HAP-1 (cell line): Measurements from ENCODE around the gene TK2.
A peak's percentile ranks its signal among the peaks of the same experiment; 100 is the strongest.

Source experiments
- DNase-seq, 2 experiments: peaks; one replicate each; pipeline ENCODE4 v3.0.0-alpha.2; 2016 to 2020; ENCODE audit warnings: low spot score in 2 of 2
- H3K27me3 ChIP-seq: fragments of 250-450 bp; sonication (Bioruptor Pico); 2 replicates; pipeline ENCODE4 v1.5.1; 2020; ENCODE audit warnings: low read depth, mild to moderate bottlenecking, moderate library complexity
- H3K36me3 ChIP-seq: fragments of 250-450 bp; sonication (Bioruptor Pico); replicated peaks from 2 replicates; pipeline ENCODE4 v1.5.1; 2020; ENCODE audit warnings: mild to moderate bottlenecking
- H3K4me1 ChIP-seq: fragments of 250-450 bp; sonication (Bioruptor Pico); 2 replicates; pipeline ENCODE4 v1.5.1; 2020; ENCODE audit warnings: mild to moderate bottlenecking
- H3K4me3 ChIP-seq: fragments of 250-450 bp; sonication (Bioruptor Pico); 2 replicates; pipeline ENCODE4 v1.5.1; 2020; ENCODE audit warnings: mild to moderate bottlenecking, moderate library complexity
- H3K9me3 ChIP-seq: fragments of 250-450 bp; sonication (Bioruptor Pico); 2 replicates; pipeline ENCODE4 v1.5.1; 2020; ENCODE audit warnings: mild to moderate bottlenecking, moderate library complexity
- in situ Hi-C: fragments of 300-500 bp; cut with MboI; formaldehyde crosslinking; loops from 3 replicates; pipeline ENCODE4 v1.14.3; 2020; ENCODE audit warnings: low sequenced_read_pairs, inconsistent platforms, mixed read lengths

TK2 gene

DNA sequence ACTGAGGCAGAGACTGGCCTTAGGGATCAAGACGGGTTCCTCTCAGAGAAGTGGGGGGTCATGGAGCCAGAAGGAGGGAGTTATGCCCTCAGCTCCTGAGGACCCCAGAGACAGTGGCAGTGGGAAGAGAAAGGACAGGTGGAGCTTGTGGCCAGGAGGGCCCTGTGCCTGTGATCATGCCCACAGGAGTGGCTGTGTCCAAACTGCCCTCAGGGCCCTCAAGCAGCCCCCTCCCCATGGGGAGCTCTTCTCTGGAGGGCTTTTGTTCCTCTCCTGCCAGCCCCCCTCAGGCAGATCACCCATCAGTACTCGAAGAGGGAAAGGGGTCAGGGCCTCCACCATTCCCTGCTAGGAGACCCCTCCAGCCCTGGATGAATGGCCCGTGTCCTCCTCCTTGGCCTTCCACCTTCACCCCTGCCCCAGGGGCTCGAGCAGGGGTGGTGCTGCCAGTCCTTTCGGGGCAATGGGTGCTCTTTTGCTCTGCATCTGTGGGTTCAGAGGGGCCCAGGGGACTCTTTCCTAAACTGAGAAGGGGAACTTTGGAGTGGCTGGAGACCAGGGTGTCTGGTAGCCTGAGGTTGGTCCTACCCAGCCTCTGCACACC, 70.2 kb downstream of the TK2 start:
- Histone ChIP-seq H3K4me3 (no peak overlapping the region), H3K9me3 (no peaks in the 10 kb centered on the region), H3K36me3 (no peaks in the 10 kb centered on the region), H3K4me1 (no peaks in the 10 kb centered on the region), H3K27me3 (peaks cover 11% of the 10 kb centered on the region)
- in situ Hi-C loops = loop anchor here (5.0 kb wide), 1 partner anchor 67 kb away; no protein-coding TSS in a partner anchor
- no peak for DNase-seq

- in situ Hi-C loops = loop anchor here (5.0 kb wide), 1 partner anchor 67 kb away; no protein-coding TSS in a partner anchor
- Histone ChIP-seq H3K4me3 (no peak overlapping the region), H3K4me1 (no peaks in the 10 kb centered on the region)
These were observed 71.0 kb downstream of the TK2 start for GRCh38 chr16:66478733-66479511.

DNA sequence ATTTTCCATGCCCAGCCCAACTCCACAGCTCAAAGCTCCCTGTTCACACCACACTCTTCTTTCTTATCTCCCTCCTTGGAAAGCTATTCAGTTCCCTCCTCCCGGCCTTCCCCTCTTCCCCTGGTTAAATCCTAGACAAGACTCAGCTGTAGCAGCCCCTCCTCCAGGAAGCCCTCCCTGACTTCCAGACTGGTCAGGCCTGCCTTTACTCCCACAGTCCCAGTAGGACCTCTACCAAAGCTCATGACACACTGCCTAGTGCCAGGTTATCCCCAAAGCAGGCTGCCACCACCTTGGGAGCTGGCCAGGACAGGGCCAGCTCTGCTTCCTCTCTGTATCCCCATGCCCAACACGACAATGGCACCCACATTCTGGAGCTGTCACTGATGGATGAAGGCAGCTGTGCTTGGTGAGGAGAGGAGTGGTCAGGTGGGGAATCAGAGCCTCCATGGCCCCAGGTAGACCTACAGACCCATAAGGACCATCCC, 72.8 kb downstream of the TK2 start:
- no peaks in the 10 kb centered on the region for H3K36me3 ChIP-seq
- H3K27me3 ChIP-seq = peaks cover 13% of the 10 kb centered on the region
- no peak overlapping the region for H3K4me3 ChIP-seq
- in situ Hi-C loops = loop anchor here (5.0 kb wide), 1 partner anchor 65 kb away; no protein-coding TSS in a partner anchor
- H3K9me3 ChIP-seq = no peaks in the 10 kb centered on the region
- H3K4me1 ChIP-seq = no peaks in the 10 kb centered on the region
- DNase-seq = no peak

More at GRCh38 chr16:66478733-66479511, 71.0 kb downstream of the TK2 start:
- no peaks in the 10 kb centered on the region for H3K9me3 ChIP-seq
- H3K36me3 ChIP-seq = no peaks in the 10 kb centered on the region
- H3K27me3 ChIP-seq = peaks cover 13% of the 10 kb centered on the region
- DNase-seq = peak; percentile 64 to 83

DNA sequence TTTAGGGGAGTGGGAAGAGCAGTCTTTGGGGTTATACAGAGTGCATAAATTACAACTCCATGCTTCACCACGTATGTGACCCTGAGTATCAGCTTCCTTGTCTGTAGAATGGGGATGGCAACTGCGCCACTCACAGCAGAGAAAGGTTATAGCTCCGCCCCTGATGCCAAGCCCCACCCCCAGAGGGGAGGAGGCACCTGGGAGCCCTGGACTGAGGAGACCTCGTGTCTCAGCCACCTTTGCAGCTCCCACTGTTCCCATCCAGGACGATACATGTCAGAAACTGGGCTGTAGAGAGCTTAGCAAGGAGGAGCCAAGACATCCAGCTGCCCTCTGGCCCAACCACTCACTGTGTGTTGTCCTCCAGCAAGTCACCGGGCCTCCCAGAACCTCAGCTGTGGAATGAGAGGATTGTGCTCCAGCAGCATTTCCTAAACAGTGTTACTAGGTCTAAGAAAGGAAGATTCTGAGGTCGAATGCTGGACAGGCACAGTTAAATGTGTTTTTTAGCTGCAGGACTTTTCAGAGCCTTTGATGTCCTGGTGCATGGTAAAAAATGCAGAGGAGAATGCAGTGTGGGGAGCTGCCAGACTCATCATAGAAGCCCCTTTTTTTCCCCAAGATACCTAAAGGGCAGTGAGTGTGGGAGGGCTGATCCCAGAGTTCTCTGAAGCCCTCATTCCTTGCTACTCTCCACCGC, 73.4 kb downstream of the TK2 start:
- Histone ChIP-seq H3K4me3 (no peak overlapping the region), H3K27me3 (peaks cover 13% of the 10 kb centered on the region), H3K36me3 (no peaks in the 10 kb centered on the region), H3K9me3 (no peaks in the 10 kb centered on the region), H3K4me1 (no peaks in the 10 kb centered on the region)
- in situ Hi-C loops = loop anchor here (5.0 kb wide), 1 partner anchor 64 kb away; no protein-coding TSS in a partner anchor
- DNase-seq = peak; percentile 9 to 77

- no peak for DNase-seq
- no peaks in the 10 kb centered on the region for H3K4me1 ChIP-seq
- H3K27me3 ChIP-seq = peaks cover 13% of the 10 kb centered on the region
- in situ Hi-C loops = loop anchor here (5.0 kb wide), 1 partner anchor 63 kb away; no protein-coding TSS in a partner anchor
- H3K36me3 ChIP-seq = no peaks in the 10 kb centered on the region
- no peak overlapping the region for H3K4me3 ChIP-seq
- H3K9me3 ChIP-seq = no peaks in the 10 kb centered on the region
These were observed 74.7 kb downstream of the TK2 start for GRCh38 chr16:66475232-66475631.

GRCh38 chr16:66474750-66475199, 75.1 kb downstream of the TK2 start:
- in situ Hi-C loops = loop anchor here (5.0 kb wide), 1 partner anchor 62 kb away; no protein-coding TSS in a partner anchor

GRCh38 chr16:66473654-66474519, 76.0 kb downstream of the TK2 start:
- Histone ChIP-seq H3K4me1 (no peaks in the 10 kb centered on the region), H3K9me3 (no peaks in the 10 kb centered on the region), H3K27me3 (peaks cover 13% of the 10 kb centered on the region), H3K36me3 (no peaks in the 10 kb centered on the region), H3K4me3 (no peak overlapping the region)
- in situ Hi-C loops = no loop called here
- no peak for DNase-seq

More at GRCh38 chr16:66474750-66475199, 75.1 kb downstream of the TK2 start:
- Histone ChIP-seq H3K4me3 (no peak overlapping the region), H3K9me3 (no peaks in the 10 kb centered on the region), H3K4me1 (no peaks in the 10 kb centered on the region), H3K36me3 (no peaks in the 10 kb centered on the region), H3K27me3 (peaks cover 13% of the 10 kb centered on the region)
- no peak for DNase-seq

DNA sequence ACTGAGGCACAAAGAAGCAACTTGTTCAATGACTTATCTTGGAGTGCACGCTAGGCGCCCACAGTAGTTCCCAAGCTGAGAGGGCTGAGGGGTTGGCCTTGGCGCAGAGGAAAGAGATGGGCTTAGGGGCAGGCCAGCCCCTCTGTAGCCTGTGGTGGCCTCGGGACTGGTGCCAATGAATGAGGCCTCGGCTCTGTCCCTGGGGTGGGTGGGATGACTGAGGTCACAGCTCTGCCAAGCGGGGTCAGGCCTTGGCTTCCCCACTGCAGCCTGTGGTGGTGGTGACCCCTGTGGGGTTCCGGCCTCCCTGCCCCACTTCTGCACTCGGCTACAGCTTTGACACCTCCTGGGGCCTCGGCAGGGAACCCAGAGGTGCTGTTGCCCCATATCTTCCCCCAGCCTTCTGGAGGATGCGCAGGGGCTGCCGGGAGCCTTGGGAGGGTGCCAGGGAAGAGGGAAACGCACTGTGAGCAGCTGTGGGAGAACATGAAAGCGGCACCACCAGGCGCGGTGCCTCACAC, 76.8 kb downstream of the TK2 start:
- peaks cover 13% of the 10 kb centered on the region for H3K27me3 ChIP-seq
- H3K9me3 ChIP-seq = no peaks in the 10 kb centered on the region
- DNase-seq = no peak
- no peaks in the 10 kb centered on the region for H3K4me1 ChIP-seq
- no peak overlapping the region for H3K4me3 ChIP-seq
- no peaks in the 10 kb centered on the region for H3K36me3 ChIP-seq
- in situ Hi-C loops = no loop called here

DNA sequence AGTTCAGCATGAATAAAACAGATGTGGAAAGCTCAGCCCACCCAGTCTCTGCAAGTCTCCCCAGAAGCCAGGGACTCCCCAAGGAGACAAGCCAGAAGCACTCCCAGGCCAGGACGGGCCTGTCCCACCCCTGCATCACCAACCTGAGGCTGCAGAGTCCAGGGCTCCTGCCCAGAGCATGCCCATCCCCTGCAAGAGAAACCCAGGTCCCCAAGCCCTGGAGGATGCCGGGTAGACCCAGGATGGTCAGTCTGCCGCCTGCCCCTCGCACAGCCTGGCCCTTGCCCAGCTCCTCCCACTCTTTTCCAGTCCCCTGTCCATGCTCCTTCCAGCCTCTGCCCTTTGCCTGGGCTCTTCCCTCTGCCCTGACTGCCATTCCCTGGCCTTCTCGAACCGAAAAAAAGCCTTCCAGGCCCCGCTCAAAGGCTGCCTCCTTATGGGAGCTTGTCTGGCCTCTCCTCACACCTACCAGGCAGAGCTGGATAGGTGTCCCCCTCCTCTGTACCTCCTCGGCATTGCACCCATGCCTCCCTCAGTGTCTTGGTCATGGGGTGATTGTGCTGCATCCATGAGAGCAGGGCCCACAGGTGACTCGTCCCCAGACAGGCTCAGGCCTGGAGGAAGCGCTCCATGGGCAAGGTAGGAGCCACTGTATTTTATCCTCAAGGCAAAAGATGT, 78.1 kb downstream of the TK2 start:
- in situ Hi-C loops = no loop called here

DNA sequence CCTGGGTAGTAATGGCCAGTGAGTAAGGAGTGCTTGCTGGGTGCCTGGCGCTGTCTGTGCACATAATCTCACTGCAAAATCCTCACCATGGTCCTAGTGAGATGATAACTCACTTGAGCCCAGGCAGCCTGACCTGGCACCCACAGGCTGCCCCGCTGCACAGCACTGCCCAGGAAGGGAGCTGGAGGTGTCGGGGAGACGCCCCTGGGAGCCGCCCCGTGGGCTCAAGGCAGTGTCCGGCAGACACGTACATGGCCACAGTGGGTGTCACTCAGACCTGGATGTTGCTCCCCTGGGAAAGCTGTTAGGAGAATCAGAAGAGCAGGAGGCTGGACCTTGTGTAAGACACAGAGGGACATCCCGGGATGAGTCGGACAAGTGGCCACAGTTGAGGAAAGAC, 78.7 kb downstream of the TK2 start:
- no peak for DNase-seq
- no peaks in the 10 kb centered on the region for H3K9me3 ChIP-seq

More for the DNA sequence above, 78.1 kb downstream of the TK2 start:
- Histone ChIP-seq H3K4me3 (no peak overlapping the region), H3K9me3 (no peaks in the 10 kb centered on the region), H3K36me3 (no peaks in the 10 kb centered on the region), H3K4me1 (no peaks in the 10 kb centered on the region), H3K27me3 (peaks cover 13% of the 10 kb centered on the region)
- DNase-seq = no peak

DNA sequence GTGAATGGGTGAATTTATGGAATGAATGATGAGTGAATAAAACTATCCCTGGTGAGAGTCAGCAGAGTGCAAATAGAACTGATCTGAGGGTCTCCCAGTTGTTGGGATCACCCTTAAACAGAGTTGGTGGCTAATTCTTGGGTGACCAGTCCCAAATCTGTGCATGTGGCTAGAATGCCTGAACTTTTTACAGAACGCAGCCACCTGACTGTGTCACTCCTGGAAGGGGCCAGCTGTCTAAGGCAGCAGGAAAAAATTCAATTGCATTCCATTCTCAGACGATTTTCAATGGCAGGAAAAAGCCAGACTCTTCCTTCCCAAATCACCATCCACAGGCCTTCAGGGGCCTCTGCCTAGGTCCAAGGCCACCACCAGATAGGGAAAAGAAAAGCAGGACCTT, 79.4 kb downstream of the TK2 start:
- H3K4me1 ChIP-seq = no peaks in the 10 kb centered on the region
- in situ Hi-C loops = no loop called here
- H3K4me3 ChIP-seq = no peak overlapping the region
- no peaks in the 10 kb centered on the region for H3K36me3 ChIP-seq
- H3K9me3 ChIP-seq = no peaks in the 10 kb centered on the region
- DNase-seq = no peak
- peaks cover 10% of the 10 kb centered on the region for H3K27me3 ChIP-seq

More for the DNA sequence above, 78.7 kb downstream of the TK2 start:
- in situ Hi-C loops = no loop called here
- no peak overlapping the region for H3K4me3 ChIP-seq
- H3K36me3 ChIP-seq = no peaks in the 10 kb centered on the region
- peaks cover 11% of the 10 kb centered on the region for H3K27me3 ChIP-seq
- H3K4me1 ChIP-seq = no peaks in the 10 kb centered on the region

DNA sequence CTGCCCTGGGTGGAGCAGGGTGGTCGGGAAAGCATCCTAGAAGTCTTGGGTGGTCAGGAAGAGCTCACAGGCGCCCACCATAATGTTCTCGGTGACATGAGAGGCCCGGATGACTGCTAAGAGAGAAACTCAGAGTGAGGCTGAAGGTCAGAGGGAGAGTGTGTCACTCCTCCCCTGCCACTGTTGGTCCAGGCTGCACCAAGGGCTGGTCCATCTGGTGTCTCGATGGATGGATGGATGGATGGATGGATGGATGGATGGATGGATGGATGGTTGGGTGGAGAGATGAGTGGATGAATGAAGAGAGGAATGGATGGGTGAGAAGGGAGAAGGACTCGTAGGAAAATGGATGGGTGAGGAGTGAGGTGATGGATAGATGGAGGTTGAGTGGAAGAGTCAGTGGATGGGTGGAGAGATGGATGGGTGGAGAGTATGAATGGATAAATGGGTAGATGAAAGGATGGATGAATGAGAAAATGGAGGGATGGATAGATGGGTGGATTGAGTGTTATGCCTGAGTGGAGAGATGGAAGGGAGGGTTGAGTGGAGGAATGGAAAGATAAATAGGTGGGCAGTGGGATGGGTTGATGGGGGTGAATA, 79.9 kb downstream of the TK2 start:
- no peaks in the 10 kb centered on the region for H3K36me3 ChIP-seq
- DNase-seq = no peak
- no peaks in the 10 kb centered on the region for H3K4me1 ChIP-seq
- in situ Hi-C loops = no loop called here
- H3K4me3 ChIP-seq = no peak overlapping the region
- H3K9me3 ChIP-seq = no peaks in the 10 kb centered on the region
- H3K27me3 ChIP-seq = peaks cover 11% of the 10 kb centered on the region
